GM18511 (cell line): Measurements from ENCODE around the gene NEK1.
"Not testable (repeated sequence)": the region's sequence is repeated elsewhere in the genome, so short reads cannot be mapped to it uniquely, and the experiment has no call there.

Experiments used
- ATAC-seq: cut with Tn5 transposase; IDR thresholded peaks from one replicate; pipeline ENCODE4 v1.9.1; 2021; ENCODE audit warnings: mild to moderate bottlenecking, moderate library complexity; ENCODE audit not compliant: unreplicated experiment

Gene NEK1

GRCh38 chr4:169428376-169428775 lies 184.0 kb downstream of the NEK1 start:
- no peak for ATAC-seq

DNA sequence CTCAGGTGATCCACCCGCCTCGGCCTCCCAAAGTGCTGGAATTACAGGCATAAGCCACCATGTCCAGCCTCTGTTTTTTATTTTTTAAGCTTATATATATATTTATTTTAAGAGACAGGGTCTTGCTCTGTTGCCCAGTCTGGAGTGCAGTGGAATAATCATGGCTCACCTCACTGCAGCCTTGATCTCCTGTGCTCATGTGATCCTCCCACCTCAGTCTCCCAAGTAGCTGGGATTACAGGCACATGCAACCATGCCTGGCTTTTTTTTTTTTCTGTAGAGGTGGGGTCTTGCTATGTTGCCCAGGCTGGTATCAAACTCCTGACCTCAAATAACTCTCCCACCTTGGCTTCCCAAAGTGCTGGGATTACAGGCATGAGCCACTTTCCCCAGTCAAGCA lies 184.7 kb downstream of the NEK1 start:
- not testable (repeated sequence) for ATAC-seq

DNA sequence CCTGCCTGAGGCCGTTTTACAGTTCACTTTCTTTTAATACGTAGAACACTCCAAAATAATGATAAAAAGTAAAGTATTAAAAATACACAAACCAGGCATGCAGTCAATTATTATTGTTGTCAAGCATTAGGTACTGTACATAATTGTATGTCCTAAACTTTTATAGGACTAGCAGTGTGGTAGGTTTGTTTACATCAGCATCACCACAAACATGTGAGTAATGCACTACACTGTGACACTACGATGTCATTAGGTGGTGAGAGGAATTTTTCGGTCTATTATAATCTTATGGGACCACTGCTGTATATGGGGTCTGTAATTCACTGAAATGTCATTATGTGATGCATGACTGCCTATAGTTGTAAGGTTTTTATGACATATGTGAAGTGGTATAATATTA lies 192.1 kb downstream of the NEK1 start:
- ATAC-seq = no peak

GRCh38 chr4:169418846-169419245 lies 193.5 kb downstream of the NEK1 start:
- no peak for ATAC-seq

DNA sequence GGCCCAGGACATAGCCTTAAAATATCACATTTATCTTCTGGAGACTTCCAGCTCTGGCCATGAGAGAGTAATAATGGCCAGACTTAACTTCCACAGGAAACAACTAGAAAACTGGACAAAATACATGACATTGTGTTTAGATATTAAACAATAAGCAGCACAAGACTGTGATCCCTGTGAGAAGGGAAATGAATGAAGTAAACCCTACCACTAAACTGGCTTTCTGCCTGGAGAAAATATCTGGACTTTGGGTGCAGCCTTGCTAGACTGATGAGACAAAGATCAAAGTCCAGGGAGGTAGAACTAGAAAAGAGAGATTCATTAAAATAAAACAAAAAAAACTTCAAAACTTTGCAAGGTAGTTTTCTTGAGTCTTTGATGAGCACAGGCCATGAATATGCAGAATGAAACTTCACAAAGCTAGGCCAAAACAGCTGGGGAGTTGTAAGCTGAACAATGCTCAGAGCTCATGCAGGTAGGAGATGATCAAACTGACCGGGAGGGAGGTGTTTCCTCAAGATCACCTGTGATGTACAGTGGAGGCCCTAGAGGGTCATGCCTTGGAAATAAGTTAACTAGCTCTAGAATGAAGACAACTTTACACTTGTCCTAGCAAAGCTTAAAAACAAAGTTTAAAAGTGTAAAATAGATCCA lies 194.6 kb downstream of the NEK1 start:
- no peak for ATAC-seq

DNA sequence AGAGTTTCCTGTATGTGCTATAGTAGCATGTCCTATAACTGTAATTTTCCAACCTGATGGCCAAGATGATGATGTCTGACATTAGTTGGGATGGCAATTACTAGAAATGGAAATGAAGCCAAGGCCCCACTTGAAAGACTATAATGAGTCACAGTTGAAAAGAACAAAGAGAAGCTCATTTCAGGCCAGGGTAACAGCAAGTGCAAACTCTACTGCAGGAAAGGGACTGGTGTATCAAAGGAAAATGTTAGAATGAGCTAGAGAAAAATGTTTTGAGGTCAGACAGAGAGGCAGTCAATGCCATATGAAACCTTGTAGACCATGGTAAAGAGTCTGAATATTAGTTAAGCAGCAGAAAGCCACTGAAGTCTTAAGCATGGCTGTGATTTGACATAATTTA lies 195.4 kb downstream of the NEK1 start:
- peak; percentile 71 for ATAC-seq

DNA sequence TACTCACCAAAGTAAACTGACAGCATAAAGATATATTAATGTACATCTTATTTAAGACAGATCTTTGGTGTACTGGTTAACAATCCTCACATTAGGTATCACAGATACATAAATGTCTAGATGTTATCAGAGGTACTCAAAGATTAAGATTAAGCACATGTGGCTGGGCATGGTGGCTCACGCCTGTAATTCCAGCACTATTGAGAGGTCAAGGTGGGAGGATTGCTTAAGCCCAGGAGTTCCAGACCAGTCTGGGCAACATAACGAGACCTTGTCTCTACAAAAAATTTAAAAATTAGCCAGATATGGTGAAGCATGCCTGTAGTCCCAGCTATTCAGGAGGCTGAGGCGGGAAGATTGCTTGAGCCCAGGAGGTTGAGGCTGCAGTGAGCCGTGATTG lies 195.9 kb downstream of the NEK1 start:
- no peak for ATAC-seq

DNA sequence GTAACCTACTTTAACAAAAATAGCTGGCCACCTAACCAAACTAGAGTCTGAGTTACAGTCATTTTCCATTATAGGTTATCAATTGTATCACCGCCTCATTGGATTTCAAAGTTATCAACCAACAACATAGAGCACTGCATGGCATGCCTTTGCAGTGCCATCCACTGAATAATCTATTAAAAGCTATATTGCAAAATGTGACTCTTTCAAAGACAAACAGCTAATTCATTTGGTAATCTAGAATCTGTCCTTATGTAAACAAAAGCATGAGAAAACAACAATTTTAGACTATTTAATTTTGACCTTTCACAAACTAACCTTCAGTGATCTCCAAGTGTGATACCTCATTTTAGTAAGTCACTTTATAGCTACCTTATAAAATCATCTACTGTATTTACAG lies 197.5 kb downstream of the NEK1 start:
- ATAC-seq = no peak

- ATAC-seq = no peak
Observed at GRCh38 chr4:169412046-169412445, 200.3 kb downstream of the NEK1 start.

- peak; percentile 99 for ATAC-seq
Observed at GRCh38 chr4:169410839-169411770, 201.3 kb downstream of the NEK1 start.

GRCh38 chr4:169407217-169407845 lies 205.1 kb downstream of the NEK1 start:
- no peak for ATAC-seq

DNA sequence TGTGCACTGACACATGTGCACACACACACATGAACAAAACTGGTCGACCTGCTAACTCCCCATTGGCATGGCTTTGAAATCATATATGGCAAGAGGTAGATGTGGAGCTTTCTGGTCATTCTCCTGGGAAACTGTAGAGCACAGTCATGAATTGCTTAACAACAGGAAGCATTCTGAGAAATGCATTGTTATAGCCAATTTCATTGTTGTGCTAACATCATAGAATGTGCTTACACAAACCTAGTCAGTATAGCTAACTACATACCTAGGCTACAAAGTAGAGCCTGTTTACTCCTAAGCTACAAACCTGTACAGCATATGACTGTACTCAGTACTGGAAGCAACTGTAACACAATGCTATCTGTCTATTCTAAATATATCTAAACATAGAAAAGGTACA lies 207.4 kb downstream of the NEK1 start:
- no peak for ATAC-seq

GRCh38 chr4:169400832-169401231 lies 211.6 kb downstream of the NEK1 start:
- ATAC-seq = no peak

DNA sequence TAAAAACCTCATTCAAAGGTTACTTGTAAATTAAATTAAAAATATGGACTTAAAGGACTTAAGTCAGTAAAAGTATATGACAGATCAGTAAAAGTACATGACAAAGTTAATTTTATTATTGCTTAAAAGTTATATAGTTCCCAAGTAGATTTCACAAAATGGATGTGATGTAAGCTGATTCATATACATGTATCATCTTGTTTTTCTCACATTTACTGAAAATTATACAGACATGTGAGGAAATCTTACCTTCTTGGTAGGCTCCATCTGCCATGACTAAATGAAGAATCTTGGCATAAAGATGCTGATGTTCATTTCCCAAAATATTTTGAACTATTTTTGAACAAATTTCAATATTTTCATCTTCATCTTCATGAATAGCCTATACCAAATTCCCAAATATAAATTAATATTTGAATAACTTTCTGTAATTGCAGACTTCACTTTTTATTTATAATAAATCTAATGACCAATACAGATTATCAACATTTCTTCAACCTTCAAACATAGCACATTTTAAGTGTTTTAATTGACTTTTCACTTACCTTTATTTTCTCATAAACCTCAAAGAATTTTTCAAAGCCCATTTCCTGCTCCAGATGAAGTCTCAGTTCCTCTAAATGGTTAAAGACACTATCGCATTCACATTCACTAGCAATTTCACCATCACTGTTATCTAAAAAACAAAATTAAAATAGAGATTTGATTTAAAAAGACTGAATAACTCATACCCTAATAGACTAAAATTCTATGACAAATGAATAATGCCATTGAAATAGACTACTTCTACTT lies 212.2 kb downstream of the NEK1 start:
- peak; percentile 82 for ATAC-seq

- no peak for ATAC-seq
Observed at GRCh38 chr4:169398316-169398715, 214.1 kb downstream of the NEK1 start.

- ATAC-seq = no peak
Observed at GRCh38 chr4:169397762-169398161, 214.6 kb downstream of the NEK1 start.

DNA sequence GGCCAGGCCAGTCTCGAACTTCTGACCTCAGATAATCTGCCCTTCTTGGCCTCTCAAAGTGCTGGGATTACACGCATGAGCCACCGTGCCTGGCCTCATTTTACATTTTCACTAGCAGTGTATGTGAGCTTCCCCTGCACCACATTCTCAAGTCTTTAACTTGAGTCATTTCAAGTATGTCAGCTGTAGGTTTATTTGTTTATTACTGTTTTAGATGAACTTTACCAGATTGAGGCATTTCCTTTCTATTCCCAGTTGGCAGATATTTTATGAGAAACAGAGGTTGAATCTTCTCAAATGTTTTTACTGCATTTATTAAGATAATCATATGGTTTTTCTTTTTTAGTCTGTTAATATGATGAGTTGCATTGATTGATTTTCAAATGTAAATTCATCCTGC lies 227.0 kb downstream of the NEK1 start:
- ATAC-seq = no peak

- ATAC-seq = no peak
Observed at GRCh38 chr4:169384779-169385178, 227.6 kb downstream of the NEK1 start.

- ATAC-seq = no peak
Observed at GRCh38 chr4:169383724-169384123, 228.7 kb downstream of the NEK1 start.

DNA sequence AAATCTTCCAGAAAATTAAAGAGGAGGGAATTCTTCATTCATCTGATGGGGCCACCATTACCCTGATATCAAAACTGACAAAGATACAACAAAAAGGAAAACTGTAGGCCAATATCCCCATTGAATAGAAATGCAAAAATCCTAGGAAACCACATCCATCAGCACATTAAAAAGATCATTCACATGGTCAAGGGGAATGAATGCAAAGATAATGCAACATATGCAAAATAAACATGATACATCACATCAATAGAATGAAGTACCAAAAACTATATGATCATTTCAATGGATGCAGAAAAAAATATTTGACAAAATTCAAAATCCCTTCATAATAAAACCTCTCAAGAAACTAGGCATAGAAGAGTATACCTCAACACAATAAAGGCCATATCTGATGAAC lies 232.7 kb downstream of the NEK1 start:
- no peak for ATAC-seq

DNA sequence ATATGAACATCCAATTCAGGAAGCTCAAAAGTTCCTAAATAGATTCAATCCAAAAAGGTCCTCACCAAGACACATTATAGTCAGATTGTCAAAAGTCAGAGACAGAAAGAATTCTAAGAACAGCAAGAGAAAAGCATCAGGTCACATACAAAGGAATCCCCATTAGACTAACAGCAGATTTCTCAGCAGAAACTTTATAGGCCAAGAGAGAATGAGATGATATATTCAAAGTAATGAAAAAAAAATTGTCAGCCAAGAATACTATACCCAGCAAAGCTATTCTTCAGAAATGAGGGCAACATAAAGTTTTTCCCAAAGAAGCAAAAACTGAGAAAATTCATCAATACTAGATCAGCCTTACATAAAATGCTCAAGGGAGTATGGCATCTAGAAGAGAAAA lies 235.0 kb downstream of the NEK1 start:
- ATAC-seq = no peak
